Fibroblast of villous mesenchyme (primary cell): ENCODE measurements around the gene NFASC. TPM values are rescaled to one million over a fixed set of nuclear protein-coding genes. Genes with fewer than 3 reads are reported as not detected.

Experiments used
- DNase-seq: peaks from one replicate; pipeline ENCODE4 v3.0.0-alpha.2; 2010; ENCODE audit warnings: low read depth
- H3K4me3 ChIP-seq: 2 replicates; pipeline ENCODE4 v1.5.1; 2011; ENCODE audit warnings: low read depth, mild to moderate bottlenecking, low read length
- CTCF ChIP-seq: IDR thresholded peaks from 2 replicates; pipeline ENCODE4 v1.5.1; 2012; ENCODE audit warnings: low read depth, mild to moderate bottlenecking, low read length; ENCODE audit not compliant: insufficient read depth
- total RNA-seq: library from RNA; depleted of rRNA; stranded (reverse); fragments of >200 nt; gene quantifications from 2 replicates; pipeline ENCODE4 v1.2.3, GENCODE V29; 2012

Gene NFASC
- total RNA-seq, 1 donor, result 1.7 TPM

- no peak for DNase-seq
- no peak overlapping the region for H3K4me3 ChIP-seq
- TF ChIP-seq CTCF, result no peak
Observed at GRCh38 chr1:205066141-205066818, 195.6 kb downstream of the NFASC start.

DNA sequence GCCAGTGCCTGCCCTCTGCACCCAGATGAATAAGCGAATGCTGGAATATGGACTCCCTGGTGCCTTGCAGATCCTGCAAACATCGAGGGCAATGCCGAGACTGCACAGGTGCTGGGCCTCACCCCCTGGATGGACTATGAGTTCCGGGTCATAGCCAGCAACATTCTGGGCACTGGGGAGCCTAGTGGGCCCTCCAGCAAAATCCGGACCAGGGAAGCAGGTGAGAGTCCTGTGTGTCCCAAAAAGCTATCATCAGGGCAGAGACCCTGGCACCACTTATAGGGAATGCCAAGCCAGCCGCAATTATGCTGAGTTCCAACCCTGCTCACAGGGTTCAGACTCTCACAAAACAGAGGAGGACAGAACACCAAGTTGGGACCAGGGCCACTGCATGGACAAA is 196.4 kb downstream of the NFASC start:
- no peak for TF ChIP-seq CTCF
- DNase-seq, result no peak

GRCh38 chr1:205068001-205068400 is 197.3 kb downstream of the NFASC start:
- DNase-seq, result no peak
- H3K4me3 ChIP-seq, result no peak overlapping the region
- no peak for TF ChIP-seq CTCF

More for the DNA sequence above, 196.4 kb downstream of the NFASC start:
- no peak overlapping the region for H3K4me3 ChIP-seq

DNA sequence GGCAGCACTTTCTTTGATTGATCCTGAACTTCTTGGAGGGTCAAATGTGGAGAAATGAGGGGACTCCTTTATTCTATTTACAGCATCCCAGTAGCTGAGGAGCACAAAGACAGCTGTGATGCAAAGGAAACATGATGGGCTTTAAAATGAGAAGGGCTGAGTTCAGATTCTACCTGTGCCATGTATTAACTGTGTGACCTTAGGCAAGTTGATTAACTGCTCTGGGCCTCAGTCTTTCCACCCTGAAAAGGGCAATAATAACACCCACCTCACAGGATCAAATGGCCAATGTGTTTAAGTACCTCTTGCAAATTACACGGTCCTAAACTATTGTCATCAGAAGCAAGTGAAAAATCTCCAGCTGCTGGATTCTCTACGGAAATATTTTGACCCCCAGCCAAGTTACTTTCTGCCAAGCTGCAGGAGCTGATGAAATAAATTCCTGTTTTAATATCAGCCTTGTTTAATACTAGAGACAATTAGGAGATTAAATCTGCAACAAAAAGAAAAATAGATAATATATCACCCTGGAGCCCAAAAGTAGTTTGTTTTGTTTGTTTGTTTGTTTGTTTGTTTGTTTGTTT is 197.9 kb downstream of the NFASC start:
- H3K4me3 ChIP-seq, result no peak overlapping the region
- no peak for DNase-seq
- TF ChIP-seq CTCF, result no peak

- TF ChIP-seq CTCF, result no peak
- no peak for DNase-seq
- no peak overlapping the region for H3K4me3 ChIP-seq
Observed at GRCh38 chr1:205069371-205070125, 198.9 kb downstream of the NFASC start.

- no peak for DNase-seq
- H3K4me3 ChIP-seq, result no peak overlapping the region
- TF ChIP-seq CTCF, result no peak
Observed at GRCh38 chr1:205071028-205071409, 200.4 kb downstream of the NFASC start.
